Measurements from ENCODE around the gene UBTFL1. TPM values are rescaled to one million over a fixed set of nuclear protein-coding genes. Genes with fewer than 3 reads are reported as not detected.

Gene UBTFL1
- total RNA-seq, 1 donor from 2014 or later = not detected

DNA sequence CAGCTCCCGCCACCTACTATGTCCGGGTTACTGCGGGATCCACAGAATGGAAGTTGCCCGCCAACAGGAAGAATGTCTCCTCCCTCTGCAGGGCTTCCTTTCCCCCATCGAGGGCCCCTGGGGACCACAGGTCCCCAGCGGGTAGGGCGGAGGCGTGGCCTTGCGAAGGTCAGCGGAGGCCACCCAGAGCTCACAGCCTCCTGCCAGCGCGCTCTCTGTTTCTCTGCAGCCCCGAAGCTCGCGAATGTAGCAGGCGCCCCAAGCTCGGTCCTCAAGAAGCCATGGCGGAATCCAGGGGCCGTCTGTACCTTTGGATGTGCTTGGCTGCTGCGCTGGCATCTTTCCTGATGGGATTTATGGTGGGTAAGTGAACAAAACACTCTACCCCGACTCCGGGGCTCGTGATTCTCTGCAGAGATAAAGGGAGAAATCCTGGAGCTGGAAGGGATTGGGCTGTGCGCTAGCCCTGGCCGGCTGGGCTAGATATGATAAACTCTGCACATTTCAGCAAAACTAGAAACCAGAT, 48.8 kb downstream of the UBTFL1 start, which contains the start of gene NAALAD2:
Gene NAALAD2 (plus strand): TSS at position 186 of the 526 bp plus-strand sequence. CDS start 96 bp downstream, at position 282.
- Mint-ChIP-seq H3K9me3 (no peaks in the 10 kb centered on the region), H3K4me1 (ENCODE audit: low read depth) (peaks cover 14% of the 10 kb centered on the region), H3K36me3 (ENCODE audit: low read depth) (no peaks in the 10 kb centered on the region), H3K4me3 (peak within 1 kb of the TSS; percentile 24), H3K27ac (no peak within 1 kb of the TSS), H3K27me3 (ENCODE audit: insufficient read depth) (peaks cover 33% of the 10 kb centered on the region)
- intact Hi-C loops (cut with micrococcal nuclease) = no loop called here
- no peak for DNase-seq (ENCODE audit: low spot score)

GRCh38 chr11:90135016-90135415, 49.3 kb downstream of the UBTFL1 start:
- intact Hi-C loops (cut with micrococcal nuclease) = no loop called here
- peak overlapping the region; percentile 24 for H3K4me3 Mint-ChIP-seq
- peaks cover 33% of the 10 kb centered on the region for H3K27me3 Mint-ChIP-seq (ENCODE audit: insufficient read depth)
- H3K4me1 Mint-ChIP-seq (ENCODE audit: low read depth) = peaks cover 14% of the 10 kb centered on the region
- H3K27ac Mint-ChIP-seq = no peak overlapping the region
- no peak for DNase-seq (ENCODE audit: low spot score)
- no peaks in the 10 kb centered on the region for H3K36me3 Mint-ChIP-seq (ENCODE audit: low read depth)
- no peaks in the 10 kb centered on the region for H3K9me3 Mint-ChIP-seq

Other genes starting within 250 kb of the UBTFL1 start
- not detected in 2 replicates for gene TRIM64B, start 207.5 kb upstream of the UBTFL1 start, total RNA-seq
- gene TRIM49D1, start 163.7 kb upstream of the UBTFL1 start, total RNA-seq = not detected in 2 replicates
- not detected in 2 replicates for gene TRIM49D2, start 161.9 kb upstream of the UBTFL1 start, total RNA-seq
- not detected in 2 replicates for gene TRIM64, start 119.9 kb upstream of the UBTFL1 start, total RNA-seq
- gene TRIM49C, start 54.8 kb upstream of the UBTFL1 start, total RNA-seq = not detected in 2 replicates
- not detected in 2 replicates for gene NAALAD2, start 48.7 kb downstream of the UBTFL1 start, total RNA-seq
- gene CHORDC1, start 137.1 kb downstream of the UBTFL1 start, total RNA-seq = 128 and 130 TPM in 2 replicates